GM21381 (cell line): Measurements from ENCODE around the gene TMEM150A.
"Not testable (repeated sequence)": the region's sequence is repeated elsewhere in the genome, so short reads cannot be mapped to it uniquely, and the experiment has no call there.

ENCODE experiments used
- ATAC-seq: cut with Tn5 transposase; IDR thresholded peaks from one replicate; pipeline ENCODE4 v1.9.1; 2021; ENCODE audit warnings: mild to moderate bottlenecking, moderate library complexity; ENCODE audit not compliant: unreplicated experiment

The TMEM150A gene

GRCh38 chr2:85613717-85614515 is 11.4 kb upstream of the TMEM150A start:
- no peak for ATAC-seq

- peak; percentile 71 for ATAC-seq
These were observed 9.4 kb upstream of the TMEM150A start, which contains the start of gene C2orf68 for GRCh38 chr2:85611705-85612587. C2orf68 (minus strand) TSS chr2:85612066; CDS start chr2:85611984, 82 bp downstream.

GRCh38 chr2:85611217-85611704 is 8.8 kb upstream of the TMEM150A start:
- peak; percentile 2 for ATAC-seq

- ATAC-seq: no peak
These were observed 5.0 kb upstream of the TMEM150A start for GRCh38 chr2:85607268-85608215.

- no peak for ATAC-seq
These were observed 3.6 kb upstream of the TMEM150A start for GRCh38 chr2:85606116-85606455.

GRCh38 chr2:85605406-85606115 is 3.1 kb upstream of the TMEM150A start:
- ATAC-seq: no peak

GRCh38 chr2:85604568-85605339 is 2.3 kb upstream of the TMEM150A start:
- ATAC-seq: no peak

GRCh38 chr2:85604133-85604444 is 1.6 kb upstream of the TMEM150A start:
- ATAC-seq: not testable (repeated sequence)

- ATAC-seq: peak; percentile 39
These were observed 575 bp downstream of the TMEM150A start for GRCh38 chr2:85601771-85602475.

GRCh38 chr2:85600951-85601770 is 1.3 kb downstream of the TMEM150A start:
- no peak for ATAC-seq

- no peak for ATAC-seq
These were observed 2.3 kb downstream of the TMEM150A start for GRCh38 chr2:85600235-85600575.

GRCh38 chr2:85599468-85600234 is 2.8 kb downstream of the TMEM150A start:
- ATAC-seq: no peak

- ATAC-seq: no peak
These were observed 3.7 kb downstream of the TMEM150A start for GRCh38 chr2:85598594-85599340.

- ATAC-seq: no peak
These were observed 5.3 kb downstream of the TMEM150A start for GRCh38 chr2:85597241-85597640.

- no peak for ATAC-seq
These were observed 5.9 kb downstream of the TMEM150A start for GRCh38 chr2:85596486-85597143.

- ATAC-seq: no peak
These were observed 6.5 kb downstream of the TMEM150A start for GRCh38 chr2:85596026-85596333.
